GM19324 (cell line): ENCODE data around the gene GAS5.
"Not testable (repeated sequence)": the region's sequence is repeated elsewhere in the genome, so short reads cannot be mapped to it uniquely, and the experiment has no call there.

ENCODE experiments used
- ATAC-seq: cut with Tn5 transposase; IDR thresholded peaks from one replicate; pipeline ENCODE4 v1.9.1; 2021; ENCODE audit warnings: mild to moderate bottlenecking, moderate library complexity; ENCODE audit not compliant: unreplicated experiment, low FRiP score

Gene GAS5

GRCh38 chr1:173867753-173868265 lies at the start of gene GAS5:
GAS5 (minus strand) TSS chr1:173867989.
- ATAC-seq, result peak; percentile 69

- no peak for ATAC-seq
Measured at GRCh38 chr1:173917149-173917548, 49.4 kb upstream of the GAS5 start, which contains the start of gene SERPINC1. SERPINC1 (minus strand) TSS chr1:173917327; CDS start chr1:173917259, 68 bp downstream.

DNA sequence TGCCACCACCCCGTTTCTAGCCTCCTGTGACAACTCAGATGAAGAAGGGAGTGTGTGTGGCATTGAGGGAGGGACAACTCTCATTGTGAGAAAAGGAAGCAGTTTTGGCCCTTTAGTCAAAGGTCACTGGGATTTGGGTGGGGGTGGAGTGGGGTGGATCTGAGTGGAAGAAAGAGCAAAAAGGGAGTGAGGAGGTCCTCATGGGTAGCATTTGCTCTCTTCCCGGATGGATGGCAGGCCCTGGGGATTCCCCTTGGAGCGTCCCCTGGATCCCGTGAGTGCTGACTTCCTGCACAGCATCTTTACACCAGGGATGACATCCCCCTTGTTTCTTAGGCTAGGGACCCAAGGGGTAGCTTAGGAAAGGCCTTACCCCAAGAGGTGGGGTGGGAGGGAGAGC lies 48.9 kb upstream of the GAS5 start:
- no peak for ATAC-seq

GRCh38 chr1:173915596-173915995 lies 47.8 kb upstream of the GAS5 start:
- ATAC-seq, result no peak

- no peak for ATAC-seq
Measured at GRCh38 chr1:173914366-173914871, 46.6 kb upstream of the GAS5 start.

DNA sequence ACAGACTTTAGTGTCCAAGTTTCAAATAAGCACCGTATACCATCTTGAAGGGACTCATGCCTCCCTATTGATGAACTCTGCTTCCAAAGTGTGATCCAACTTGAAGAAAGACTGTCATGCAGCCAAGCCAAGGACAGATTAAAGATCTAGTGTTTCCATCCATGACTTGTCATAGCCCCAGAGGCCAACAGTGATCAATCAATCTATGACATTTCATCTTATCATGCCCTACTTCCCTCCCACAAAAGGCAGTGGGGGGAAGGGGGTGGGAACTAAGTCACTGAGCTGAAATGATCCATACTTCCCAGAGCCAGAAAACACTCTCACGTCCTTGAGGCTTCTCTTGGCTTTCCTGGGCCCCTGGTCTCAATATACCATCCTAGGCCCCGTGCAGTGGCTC lies 45.3 kb upstream of the GAS5 start:
- no peak for ATAC-seq

DNA sequence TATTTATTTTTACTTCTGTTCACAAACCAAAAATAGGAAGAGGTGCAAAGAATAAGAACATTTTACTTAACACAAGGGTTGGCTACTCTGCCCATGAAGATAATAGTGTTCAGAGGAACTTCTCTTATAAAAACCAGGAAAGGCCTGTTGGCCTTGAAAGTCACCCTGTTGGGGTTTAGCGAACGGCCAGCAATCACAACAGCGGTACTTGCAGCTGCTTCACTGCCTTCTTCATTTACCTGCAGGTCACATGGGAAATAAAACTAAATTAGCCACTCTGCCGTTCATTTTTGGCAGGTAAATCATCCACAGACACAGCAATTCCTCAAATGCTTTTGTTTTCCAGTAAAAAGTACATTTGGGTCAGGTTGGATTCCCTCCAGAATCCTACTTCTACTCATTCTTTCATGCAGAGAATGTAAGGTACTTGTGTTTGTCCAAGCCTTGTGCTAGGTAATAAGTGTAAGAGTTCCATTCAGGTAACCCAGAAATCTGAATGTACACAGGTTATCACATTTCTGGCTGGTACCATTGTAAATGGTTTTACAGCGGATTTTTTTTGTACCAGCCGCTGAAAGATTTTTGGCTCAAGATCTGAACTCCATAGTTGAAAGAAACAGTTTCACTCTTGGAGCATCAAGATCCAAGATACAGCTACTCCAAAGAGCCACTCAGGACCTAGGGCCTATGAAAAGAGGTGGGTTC lies 36.2 kb upstream of the GAS5 start:
- no peak for ATAC-seq

- no peak for ATAC-seq
Measured at GRCh38 chr1:173900992-173901391, 33.2 kb upstream of the GAS5 start.

DNA sequence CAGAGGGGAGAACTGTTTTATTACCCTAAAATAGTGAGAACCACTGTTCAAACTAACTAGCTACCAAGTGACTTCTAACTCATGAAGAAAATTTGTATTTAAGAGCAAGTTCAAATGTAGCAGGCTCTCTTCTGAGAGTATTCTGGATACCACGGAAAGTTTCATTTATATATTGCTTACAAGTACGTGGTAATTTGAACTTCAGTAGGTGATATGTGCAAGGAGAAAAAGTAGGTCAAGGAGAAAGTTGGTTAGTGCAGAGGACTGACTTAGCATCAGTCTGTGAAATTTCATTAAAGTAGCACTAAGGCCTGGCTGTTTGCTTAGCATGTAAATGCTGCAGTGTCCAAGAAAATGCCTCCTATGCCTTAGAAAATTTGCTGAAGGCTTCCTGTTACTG lies 32.6 kb upstream of the GAS5 start:
- ATAC-seq, result no peak

DNA sequence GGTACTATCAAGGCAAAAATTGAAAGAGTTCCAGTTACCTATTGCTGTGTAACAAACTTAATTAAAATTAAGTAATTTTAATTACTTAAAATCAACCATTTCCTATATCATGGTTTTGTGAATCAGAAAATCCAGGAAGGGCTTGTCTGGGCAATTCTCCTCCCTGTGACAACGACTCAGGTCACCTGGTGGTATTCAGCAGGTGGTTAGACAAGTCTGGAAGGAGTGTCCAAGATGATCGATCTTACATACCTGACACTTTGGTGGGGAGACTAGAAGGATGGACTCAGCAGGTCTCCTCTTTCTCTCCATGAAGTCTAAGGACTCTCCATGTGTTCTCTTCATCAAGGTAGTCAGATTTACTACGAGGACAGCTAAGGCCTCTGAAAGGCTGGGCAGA lies 26.4 kb upstream of the GAS5 start:
- no peak for ATAC-seq

DNA sequence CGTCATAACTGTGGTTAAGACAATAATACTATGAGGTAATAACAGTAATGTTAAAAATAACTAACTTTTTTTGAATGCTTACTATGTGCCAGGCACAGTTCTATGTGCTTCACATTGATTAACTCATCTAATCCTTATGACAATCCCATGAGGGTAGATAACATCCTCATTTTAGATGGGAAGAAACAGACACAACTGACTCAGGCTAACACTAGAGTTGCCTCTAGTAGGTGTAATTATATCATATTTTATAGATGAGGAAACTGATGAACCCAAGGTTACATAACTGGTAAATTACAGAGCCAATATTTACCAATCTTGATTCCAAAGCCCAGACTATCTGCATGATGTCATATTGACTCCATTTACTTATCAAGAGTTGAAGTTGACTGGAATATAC lies 25.8 kb upstream of the GAS5 start:
- no peak for ATAC-seq

- ATAC-seq, result no peak
Measured at GRCh38 chr1:173889885-173890284, 22.1 kb upstream of the GAS5 start.

DNA sequence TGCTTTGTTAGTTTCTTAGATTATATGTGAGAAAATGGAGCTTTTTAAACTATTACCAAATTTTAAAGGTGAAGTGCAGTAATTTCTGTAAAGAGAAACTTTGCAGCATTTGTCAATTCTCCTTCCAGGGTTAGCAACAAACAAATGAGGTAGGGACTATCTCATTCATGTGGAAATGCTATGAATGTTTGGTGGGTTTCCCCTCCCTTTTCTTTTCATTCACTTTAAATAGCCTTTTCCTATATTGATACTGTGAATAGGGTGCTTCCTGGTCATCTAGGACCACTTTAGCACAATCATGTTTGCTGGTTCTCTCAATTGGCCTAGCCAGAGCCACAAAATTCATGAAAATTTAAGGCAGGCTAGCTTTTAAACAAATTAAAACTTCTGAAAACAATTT lies 21.0 kb upstream of the GAS5 start:
- no peak for ATAC-seq

DNA sequence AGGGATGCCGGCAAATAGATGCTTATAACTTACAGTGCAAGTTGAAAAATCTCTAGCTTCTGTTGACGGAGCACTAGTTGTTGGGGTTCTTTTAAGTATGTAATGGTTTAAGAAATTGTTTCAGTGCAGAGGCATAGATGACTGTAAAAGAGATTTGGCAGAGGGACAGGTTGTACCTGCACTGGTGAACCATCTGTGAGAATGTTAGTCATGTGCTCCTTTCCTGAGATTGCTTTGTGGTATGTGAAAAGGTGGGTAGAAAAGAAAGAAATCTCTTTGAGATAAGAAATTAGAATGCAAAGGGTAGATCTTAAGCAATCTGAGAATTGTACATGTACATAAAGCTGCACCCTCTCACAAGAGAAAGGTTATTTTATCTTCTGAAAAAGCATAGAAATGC lies 19.8 kb upstream of the GAS5 start:
- no peak for ATAC-seq

- no peak for ATAC-seq
Measured at GRCh38 chr1:173886746-173887611, 19.2 kb upstream of the GAS5 start.

DNA sequence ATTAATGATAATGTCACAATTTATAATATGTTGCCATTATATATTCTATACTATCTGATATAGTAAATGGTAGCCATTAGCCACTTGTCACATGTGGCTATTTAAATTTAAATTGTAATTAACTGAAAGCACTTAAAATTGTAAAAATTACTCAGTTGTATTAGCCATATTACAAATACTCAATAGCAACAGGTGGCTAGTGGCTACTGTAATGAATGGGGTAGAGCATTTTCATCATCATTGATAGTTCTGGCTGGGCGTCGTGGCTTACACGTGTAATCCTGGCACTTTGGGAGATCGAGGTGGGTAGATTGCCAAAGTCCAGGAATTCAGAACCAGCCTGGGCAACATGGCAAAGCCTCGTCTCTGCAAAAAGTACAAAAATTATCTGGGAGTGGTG lies 16.9 kb upstream of the GAS5 start:
- no peak for ATAC-seq

DNA sequence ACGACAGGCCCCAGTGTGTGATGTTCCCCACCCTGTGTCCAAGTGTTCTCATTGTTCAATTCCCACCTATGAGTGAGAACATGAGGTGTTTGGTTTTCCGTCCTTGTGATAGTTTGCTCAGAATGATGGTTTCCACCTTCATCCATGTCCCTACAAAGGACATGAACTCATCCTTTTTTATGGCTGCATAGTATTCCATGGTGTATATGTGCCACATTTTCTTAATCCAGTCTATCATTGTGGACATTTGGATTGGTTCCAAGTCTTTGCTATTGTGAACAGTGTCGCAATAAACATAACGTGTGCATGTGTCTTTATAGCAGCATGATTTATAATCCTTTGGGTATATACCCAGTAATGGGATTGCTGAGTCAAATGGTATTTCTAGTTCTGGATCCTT lies 13.3 kb upstream of the GAS5 start:
- not testable (repeated sequence) for ATAC-seq

DNA sequence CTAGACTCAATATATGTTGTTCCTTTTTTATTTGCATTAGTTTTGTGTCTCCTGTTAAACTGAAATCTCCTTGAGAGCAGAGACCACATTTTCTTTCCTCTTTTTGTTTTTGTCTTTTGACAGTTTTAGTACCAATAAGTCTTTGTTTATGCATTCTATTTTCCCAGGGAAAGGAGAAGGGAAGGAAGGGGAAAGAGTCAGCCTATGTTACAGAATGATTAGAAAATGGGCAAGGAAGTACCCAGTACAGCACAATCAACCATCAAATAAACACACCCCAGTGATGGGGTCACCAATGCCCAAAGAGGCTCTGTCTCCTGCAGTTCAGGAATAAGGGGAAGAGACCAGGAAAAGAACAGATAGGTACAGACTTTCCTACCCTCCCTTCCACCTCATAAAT lies 10.5 kb upstream of the GAS5 start:
- no peak for ATAC-seq

DNA sequence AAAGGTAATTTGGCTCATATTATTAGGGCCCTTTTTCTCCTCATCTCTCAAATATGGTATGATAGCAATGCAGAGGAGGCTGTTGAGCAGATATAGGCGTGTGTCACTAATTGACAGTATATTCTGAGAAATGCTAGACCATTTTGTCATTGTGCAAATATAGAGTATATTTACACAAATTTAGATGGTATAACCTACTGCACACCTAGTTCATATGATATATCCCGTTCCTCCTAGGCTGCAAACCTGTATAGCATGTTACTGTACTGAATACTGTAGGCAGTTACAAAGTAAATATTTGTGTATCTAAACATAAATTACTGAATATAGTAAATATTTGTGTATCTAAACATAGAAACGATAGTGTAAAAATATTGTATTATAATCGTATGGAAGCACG lies 8.9 kb upstream of the GAS5 start:
- no peak for ATAC-seq

- no peak for ATAC-seq
Measured at GRCh38 chr1:173871500-173871899, 3.7 kb upstream of the GAS5 start.

GRCh38 chr1:173871091-173871490 lies 3.3 kb upstream of the GAS5 start:
- no peak for ATAC-seq
